ENCODE measurements around the gene TCF20. TPM values are rescaled to one million over a fixed set of nuclear protein-coding genes. Genes with fewer than 3 reads are reported as not detected.

Gene TCF20
- 10 to 100 TPM; 14.5 to 15.0 TPM for polyA plus RNA-seq

GRCh38 chr22:42270510-42271190 lies at the start of gene TCF20:
TSS of gene TCF20 (minus strand) at chr22:42270653. CDS start at chr22:42215305, 55,348 bp downstream.
- Histone ChIP-seq H3K27me3 (ENCODE audit: control insufficient read depth in 1 of 2, insufficient read depth in 2 of 2, low read length in 2 of 2) (no peaks in the 10 kb centered on the region), H3K4me3 (ENCODE audit: low read depth in 1 of 2, low read length in 2 of 2) (peak within 1 kb of the TSS; percentile 81 to 96), H3K36me3 (ENCODE audit: control insufficient read depth in 2 of 2, insufficient read depth in 2 of 2, low read length in 1 of 2) (no peaks in the 10 kb centered on the region), H3K4me1 (ENCODE audit: control insufficient read depth in 2 of 2, insufficient read depth in 2 of 2, low read length in 1 of 2) (peaks cover 2 to 3% of the 10 kb centered on the region in 2 donors), H3K9me3 (ENCODE audit: control insufficient read depth in 2 of 2, insufficient read depth in 1 of 2, low read depth in 1 of 2, low read length in 1 of 2) (no peaks in the 10 kb centered on the region), H3K27ac (ENCODE audit: low read depth in 2 of 2, low read length in 1 of 2) (peak within 1 kb of the TSS; percentile 87 to 95)
- WGBS, 2 donors, result 6 to 14% methylated on average over 33 to 91 of the region's 91 CpGs

GRCh38 chr22:42319386-42319785 lies 48.9 kb upstream of the TCF20 start:
- 83 to 86% methylated on average over 6 of the region's 6 CpGs for WGBS, 2 donors
- no peaks in the 10 kb centered on the region for H3K9me3 ChIP-seq (ENCODE audit: control insufficient read depth in 2 of 2, insufficient read depth in 1 of 2, low read depth in 1 of 2, low read length in 1 of 2)
- H3K4me1 ChIP-seq (ENCODE audit: control insufficient read depth in 2 of 2, insufficient read depth in 2 of 2, low read length in 1 of 2), result peaks cover 5 to 19% of the 10 kb centered on the region in 2 donors
- H3K27me3 ChIP-seq (ENCODE audit: control insufficient read depth in 1 of 2, insufficient read depth in 2 of 2, low read length in 2 of 2), result no peaks in the 10 kb centered on the region
- H3K27ac ChIP-seq (ENCODE audit: low read depth in 2 of 2, low read length in 1 of 2), result no peak overlapping the region
- H3K4me3 ChIP-seq (ENCODE audit: low read depth in 1 of 2, low read length in 2 of 2), result no peak overlapping the region
- no peaks in the 10 kb centered on the region for H3K36me3 ChIP-seq (ENCODE audit: control insufficient read depth in 2 of 2, insufficient read depth in 2 of 2, low read length in 1 of 2)

- Histone ChIP-seq H3K27ac (ENCODE audit: low read depth in 2 of 2, low read length in 1 of 2) (peak overlapping the region in 1 of 2 donors; percentile 76), H3K4me1 (ENCODE audit: control insufficient read depth in 2 of 2, insufficient read depth in 2 of 2, low read length in 1 of 2) (peaks cover 8 to 21% of the 10 kb centered on the region in 2 donors)
- 76 to 77% methylated on average over 3 of the region's 3 CpGs for WGBS, 2 donors
These were observed 48.5 kb upstream of the TCF20 start for GRCh38 chr22:42318967-42319366.

GRCh38 chr22:42317691-42318547 lies 47.5 kb upstream of the TCF20 start:
- peaks cover 8 to 28% of the 10 kb centered on the region in 2 donors for H3K4me1 ChIP-seq (ENCODE audit: control insufficient read depth in 2 of 2, insufficient read depth in 2 of 2, low read length in 1 of 2)
- H3K27me3 ChIP-seq (ENCODE audit: control insufficient read depth in 1 of 2, insufficient read depth in 2 of 2, low read length in 2 of 2), result no peaks in the 10 kb centered on the region
- no peaks in the 10 kb centered on the region for H3K9me3 ChIP-seq (ENCODE audit: control insufficient read depth in 2 of 2, insufficient read depth in 1 of 2, low read depth in 1 of 2, low read length in 1 of 2)
- no peaks in the 10 kb centered on the region for H3K36me3 ChIP-seq (ENCODE audit: control insufficient read depth in 2 of 2, insufficient read depth in 2 of 2, low read length in 1 of 2)
- peak overlapping the region; percentile 86 to 90 for H3K27ac ChIP-seq (ENCODE audit: low read depth in 2 of 2, low read length in 1 of 2)
- WGBS, 2 donors, result 47 to 61% methylated on average over 25 of the region's 25 CpGs
- no peak overlapping the region for H3K4me3 ChIP-seq (ENCODE audit: low read depth in 1 of 2, low read length in 2 of 2)

More at GRCh38 chr22:42318967-42319366, 48.5 kb upstream of the TCF20 start:
- Histone ChIP-seq H3K36me3 (ENCODE audit: control insufficient read depth in 2 of 2, insufficient read depth in 2 of 2, low read length in 1 of 2) (no peaks in the 10 kb centered on the region), H3K9me3 (ENCODE audit: control insufficient read depth in 2 of 2, insufficient read depth in 1 of 2, low read depth in 1 of 2, low read length in 1 of 2) (no peaks in the 10 kb centered on the region), H3K27me3 (ENCODE audit: control insufficient read depth in 1 of 2, insufficient read depth in 2 of 2, low read length in 2 of 2) (no peaks in the 10 kb centered on the region), H3K4me3 (ENCODE audit: low read depth in 1 of 2, low read length in 2 of 2) (no peak overlapping the region)

- no peak overlapping the region for H3K4me3 ChIP-seq (ENCODE audit: low read depth in 1 of 2, low read length in 2 of 2)
These were observed 46.6 kb upstream of the TCF20 start for GRCh38 chr22:42317008-42317407.

GRCh38 chr22:42315392-42315756 lies 44.9 kb upstream of the TCF20 start:
- H3K4me3 ChIP-seq (ENCODE audit: low read depth in 1 of 2, low read length in 2 of 2), result no peak overlapping the region
- H3K27me3 ChIP-seq (ENCODE audit: control insufficient read depth in 1 of 2, insufficient read depth in 2 of 2, low read length in 2 of 2), result no peaks in the 10 kb centered on the region
- no peak overlapping the region for H3K27ac ChIP-seq (ENCODE audit: low read depth in 2 of 2, low read length in 1 of 2)
- H3K36me3 ChIP-seq (ENCODE audit: control insufficient read depth in 2 of 2, insufficient read depth in 2 of 2, low read length in 1 of 2), result no peaks in the 10 kb centered on the region
- H3K4me1 ChIP-seq (ENCODE audit: control insufficient read depth in 2 of 2, insufficient read depth in 2 of 2, low read length in 1 of 2), result peaks cover 8 to 32% of the 10 kb centered on the region in 2 donors
- H3K9me3 ChIP-seq (ENCODE audit: control insufficient read depth in 2 of 2, insufficient read depth in 1 of 2, low read depth in 1 of 2, low read length in 1 of 2), result no peaks in the 10 kb centered on the region

More at GRCh38 chr22:42317008-42317407, 46.6 kb upstream of the TCF20 start:
- WGBS, 2 donors, result 35 to 49% methylated on average over 13 of the region's 13 CpGs
- H3K9me3 ChIP-seq (ENCODE audit: control insufficient read depth in 2 of 2, insufficient read depth in 1 of 2, low read depth in 1 of 2, low read length in 1 of 2), result no peaks in the 10 kb centered on the region
- H3K27me3 ChIP-seq (ENCODE audit: control insufficient read depth in 1 of 2, insufficient read depth in 2 of 2, low read length in 2 of 2), result no peaks in the 10 kb centered on the region
- peaks cover 8 to 30% of the 10 kb centered on the region in 2 donors for H3K4me1 ChIP-seq (ENCODE audit: control insufficient read depth in 2 of 2, insufficient read depth in 2 of 2, low read length in 1 of 2)
- H3K36me3 ChIP-seq (ENCODE audit: control insufficient read depth in 2 of 2, insufficient read depth in 2 of 2, low read length in 1 of 2), result no peaks in the 10 kb centered on the region
- peak overlapping the region; percentile 86 to 90 for H3K27ac ChIP-seq (ENCODE audit: low read depth in 2 of 2, low read length in 1 of 2)

- H3K4me1 ChIP-seq (ENCODE audit: control insufficient read depth in 2 of 2, insufficient read depth in 2 of 2, low read length in 1 of 2), result peaks cover 8 to 32% of the 10 kb centered on the region in 2 donors
- 41 to 49% methylated on average over 5 of the region's 5 CpGs for WGBS, 2 donors
- H3K36me3 ChIP-seq (ENCODE audit: control insufficient read depth in 2 of 2, insufficient read depth in 2 of 2, low read length in 1 of 2), result no peaks in the 10 kb centered on the region
- H3K27ac ChIP-seq (ENCODE audit: low read depth in 2 of 2, low read length in 1 of 2), result no peak overlapping the region
- no peaks in the 10 kb centered on the region for H3K9me3 ChIP-seq (ENCODE audit: control insufficient read depth in 2 of 2, insufficient read depth in 1 of 2, low read depth in 1 of 2, low read length in 1 of 2)
- no peak overlapping the region for H3K4me3 ChIP-seq (ENCODE audit: low read depth in 1 of 2, low read length in 2 of 2)
- H3K27me3 ChIP-seq (ENCODE audit: control insufficient read depth in 1 of 2, insufficient read depth in 2 of 2, low read length in 2 of 2), result no peaks in the 10 kb centered on the region
These were observed 44.4 kb upstream of the TCF20 start for GRCh38 chr22:42314709-42315391.

- H3K9me3 ChIP-seq (ENCODE audit: control insufficient read depth in 2 of 2, insufficient read depth in 1 of 2, low read depth in 1 of 2, low read length in 1 of 2), result no peaks in the 10 kb centered on the region
- peak overlapping the region in 1 of 2 donors; percentile 11 for H3K27ac ChIP-seq (ENCODE audit: low read depth in 2 of 2, low read length in 1 of 2)
- WGBS, 2 donors, result 29 to 39% methylated on average over 33 of the region's 33 CpGs
- H3K4me3 ChIP-seq (ENCODE audit: low read depth in 1 of 2, low read length in 2 of 2), result no peak overlapping the region
- H3K27me3 ChIP-seq (ENCODE audit: control insufficient read depth in 1 of 2, insufficient read depth in 2 of 2, low read length in 2 of 2), result no peaks in the 10 kb centered on the region
- no peaks in the 10 kb centered on the region for H3K36me3 ChIP-seq (ENCODE audit: control insufficient read depth in 2 of 2, insufficient read depth in 2 of 2, low read length in 1 of 2)
- peaks cover 8 to 31% of the 10 kb centered on the region in 2 donors for H3K4me1 ChIP-seq (ENCODE audit: control insufficient read depth in 2 of 2, insufficient read depth in 2 of 2, low read length in 1 of 2)
These were observed 43.5 kb upstream of the TCF20 start for GRCh38 chr22:42313804-42314581.

GRCh38 chr22:42313204-42313603 lies 42.8 kb upstream of the TCF20 start:
- H3K27ac ChIP-seq (ENCODE audit: low read depth in 2 of 2, low read length in 1 of 2), result no peak overlapping the region
- no peaks in the 10 kb centered on the region for H3K9me3 ChIP-seq (ENCODE audit: control insufficient read depth in 2 of 2, insufficient read depth in 1 of 2, low read depth in 1 of 2, low read length in 1 of 2)
- H3K4me1 ChIP-seq (ENCODE audit: control insufficient read depth in 2 of 2, insufficient read depth in 2 of 2, low read length in 1 of 2), result peaks cover 8 to 25% of the 10 kb centered on the region in 2 donors
- 76 to 81% methylated on average over 7 of the region's 7 CpGs for WGBS, 2 donors
- no peaks in the 10 kb centered on the region for H3K27me3 ChIP-seq (ENCODE audit: control insufficient read depth in 1 of 2, insufficient read depth in 2 of 2, low read length in 2 of 2)
- H3K4me3 ChIP-seq (ENCODE audit: low read depth in 1 of 2, low read length in 2 of 2), result no peak overlapping the region
- no peaks in the 10 kb centered on the region for H3K36me3 ChIP-seq (ENCODE audit: control insufficient read depth in 2 of 2, insufficient read depth in 2 of 2, low read length in 1 of 2)
